VCaP (cell line): ENCODE data around the gene TEX48.

Experiments
- H3K27ac ChIP-seq: fragments of 450-650 bp; 2 replicates; pipeline ENCODE4 v1.5.1; 2017
- TF ChIP-seq, protein P1 (sequence below): fragments of 450-650 bp; conservative IDR thresholded peaks from 2 replicates; pipeline ENCODE4 v1.5.1; 2017; ENCODE audit warnings: mild to moderate bottlenecking, moderate library complexity

The TEX48 gene

DNA sequence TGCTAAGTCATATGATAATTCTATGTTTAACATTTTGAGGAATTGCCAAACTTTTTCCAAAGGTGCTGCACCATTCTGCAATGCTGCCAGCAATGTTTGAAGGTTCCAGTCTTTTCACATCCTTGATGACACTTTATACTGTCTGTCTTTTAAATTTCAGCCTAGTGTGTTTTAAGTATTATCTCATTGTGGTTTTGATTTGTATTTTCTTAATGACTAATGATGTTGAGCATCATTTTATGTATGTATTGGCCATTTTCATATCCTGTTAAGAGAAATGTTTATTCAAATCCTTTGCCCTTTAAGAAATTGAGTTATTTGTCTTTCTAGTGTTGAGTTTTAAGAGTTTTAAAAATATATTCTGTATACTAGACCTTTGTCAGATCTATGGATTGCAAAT lies 5.0 kb upstream of the TEX48 start:
- no peak overlapping the region for H3K27ac ChIP-seq
- TF ChIP-seq, protein P1, sequence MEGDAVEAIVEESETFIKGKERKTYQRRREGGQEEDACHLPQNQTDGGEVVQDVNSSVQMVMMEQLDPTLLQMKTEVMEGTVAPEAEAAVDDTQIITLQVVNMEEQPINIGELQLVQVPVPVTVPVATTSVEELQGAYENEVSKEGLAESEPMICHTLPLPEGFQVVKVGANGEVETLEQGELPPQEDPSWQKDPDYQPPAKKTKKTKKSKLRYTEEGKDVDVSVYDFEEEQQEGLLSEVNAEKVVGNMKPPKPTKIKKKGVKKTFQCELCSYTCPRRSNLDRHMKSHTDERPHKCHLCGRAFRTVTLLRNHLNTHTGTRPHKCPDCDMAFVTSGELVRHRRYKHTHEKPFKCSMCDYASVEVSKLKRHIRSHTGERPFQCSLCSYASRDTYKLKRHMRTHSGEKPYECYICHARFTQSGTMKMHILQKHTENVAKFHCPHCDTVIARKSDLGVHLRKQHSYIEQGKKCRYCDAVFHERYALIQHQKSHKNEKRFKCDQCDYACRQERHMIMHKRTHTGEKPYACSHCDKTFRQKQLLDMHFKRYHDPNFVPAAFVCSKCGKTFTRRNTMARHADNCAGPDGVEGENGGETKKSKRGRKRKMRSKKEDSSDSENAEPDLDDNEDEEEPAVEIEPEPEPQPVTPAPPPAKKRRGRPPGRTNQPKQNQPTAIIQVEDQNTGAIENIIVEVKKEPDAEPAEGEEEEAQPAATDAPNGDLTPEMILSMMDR = no peak

DNA sequence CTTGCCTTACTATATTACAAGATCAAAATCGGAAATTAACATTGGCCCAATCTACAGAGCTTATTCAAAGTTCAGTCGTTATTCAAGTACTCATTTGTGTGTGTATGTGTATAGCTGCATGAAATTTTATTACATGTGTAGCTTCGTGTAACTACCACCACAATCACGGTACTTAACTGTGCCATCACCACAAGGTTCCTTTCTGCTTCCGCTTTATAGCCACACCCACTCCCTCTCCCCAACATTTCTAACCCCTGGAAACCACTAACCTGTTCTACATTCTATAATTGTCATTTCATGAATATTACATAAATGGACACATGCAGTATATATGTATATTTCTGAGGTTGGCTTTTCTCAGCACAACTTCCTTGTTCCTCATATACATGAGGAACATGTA lies 4.0 kb upstream of the TEX48 start:
- TF ChIP-seq, protein P1 = no peak
- H3K27ac ChIP-seq = no peak overlapping the region

DNA sequence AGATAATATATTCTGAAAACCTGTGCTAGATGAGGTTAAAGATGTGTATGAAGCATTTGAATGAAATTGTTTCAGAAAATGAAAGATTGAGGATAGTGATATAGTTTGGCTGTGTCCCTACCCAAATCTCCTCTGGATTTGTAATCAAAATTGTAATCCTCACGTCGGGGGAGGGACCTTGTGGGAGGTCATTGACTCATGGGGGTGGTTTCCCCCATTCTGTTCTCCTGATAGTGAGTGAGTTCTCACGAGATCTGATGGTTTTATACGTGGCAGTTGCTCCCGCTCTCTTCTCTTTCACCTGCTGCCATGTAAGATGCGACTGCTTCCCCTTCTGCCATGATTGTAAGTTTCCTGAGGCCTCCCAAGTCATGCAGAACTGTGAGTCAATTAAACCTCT lies 2.0 kb upstream of the TEX48 start:
- TF ChIP-seq, protein P1 = no peak
- H3K27ac ChIP-seq = no peak overlapping the region

DNA sequence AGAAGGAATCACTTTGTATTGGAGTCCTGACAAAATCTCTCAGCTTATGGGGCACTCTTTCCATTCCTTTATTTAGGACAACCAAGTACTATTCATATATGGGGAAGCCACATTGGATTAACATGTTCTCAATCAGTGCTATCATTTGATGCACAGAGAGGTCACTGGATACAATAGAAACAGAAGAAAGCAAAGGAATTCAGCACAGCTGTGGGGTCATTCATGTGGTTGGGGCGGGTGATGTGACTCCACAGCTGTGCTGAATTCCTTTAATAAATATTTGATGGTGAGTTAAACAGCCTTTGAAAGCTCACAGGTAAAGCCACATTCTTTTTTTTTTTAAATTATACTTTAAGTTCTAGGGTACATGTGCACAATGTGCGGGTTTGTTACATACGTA lies 854 bp upstream of the TEX48 start:
- TF ChIP-seq, protein P1 = no peak
- H3K27ac ChIP-seq = no peak overlapping the region

- TF ChIP-seq, protein P1 = no peak
- H3K27ac ChIP-seq = no peak overlapping the region
Measured at GRCh38 chr9:114680259-114681001, 1.6 kb downstream of the TEX48 start.

- TF ChIP-seq, protein P1 = no peak
- no peak overlapping the region for H3K27ac ChIP-seq
Measured at GRCh38 chr9:114678795-114679194, 3.2 kb downstream of the TEX48 start.

DNA sequence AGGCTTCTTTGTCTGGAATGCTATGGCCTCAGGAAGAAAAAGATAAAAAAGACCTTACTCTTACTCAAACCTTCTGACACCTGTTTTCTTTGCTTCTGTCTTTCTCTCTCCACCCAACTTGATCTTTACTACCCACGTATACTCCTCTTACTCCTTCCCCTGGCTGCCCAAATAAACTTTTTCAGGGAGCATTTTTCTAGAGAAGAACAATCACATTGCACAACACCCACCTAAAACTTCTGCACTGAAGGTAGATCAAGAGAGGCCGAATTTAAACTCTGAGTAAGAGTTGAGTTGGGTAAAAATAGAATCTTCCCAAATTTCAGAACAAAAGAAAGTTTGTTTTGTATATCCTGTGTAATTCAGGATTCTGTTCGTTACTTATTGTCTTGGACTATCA lies 3.9 kb downstream of the TEX48 start:
- no peak overlapping the region for H3K27ac ChIP-seq
- TF ChIP-seq, protein P1 = no peak
